HepG2 (cell line): Measurements from ENCODE around the gene CEP250.

Experiments
- ATF1 ChIP-seq: IDR thresholded peaks from 2 replicates; pipeline ENCODE4 v1.6.1; 2016; ENCODE audit warnings: mild to moderate bottlenecking, control low read depth
- PAF1 ChIP-seq: IDR thresholded peaks from 2 replicates; pipeline ENCODE4 v1.6.1; 2016; ENCODE audit warnings: missing genetic modification reagents, missing compliant biosample characterization
- POLR2A ChIP-seq, 2 experiments: IDR thresholded peaks; 2 replicates each; pipeline ENCODE4 v1.6.1; 2011; ENCODE audit warnings: low read depth in 2 of 2, low read length in 2 of 2, mild to moderate bottlenecking in 1 of 2, moderate library complexity in 1 of 2; ENCODE audit not compliant: insufficient read depth in 1 of 2
- POLR2AphosphoS5 ChIP-seq: IDR thresholded peaks from 2 replicates; pipeline ENCODE4 v1.6.1; 2012; ENCODE audit warnings: low read depth, low read length
- ZKSCAN1 ChIP-seq: fragments of 150-350 bp; IDR thresholded peaks from 2 replicates; pipeline ENCODE4 v1.6.1; 2014; ENCODE audit warnings: low read length
- ZNF546 ChIP-seq: sonication (generic); formaldehyde crosslinking; conservative IDR thresholded peaks from 2 replicates; pipeline ENCODE4 v1.8.1; 2023; ENCODE audit warnings: mild to moderate bottlenecking, missing genetic modification reagents
- TF ChIP-seq, protein P1 (sequence below): sonication (generic); formaldehyde crosslinking; IDR thresholded peaks from 2 replicates; pipeline ENCODE4 v1.5.0; 2020; ENCODE audit warnings: mild to moderate bottlenecking, missing genetic modification reagents, moderate library complexity

DNA sequence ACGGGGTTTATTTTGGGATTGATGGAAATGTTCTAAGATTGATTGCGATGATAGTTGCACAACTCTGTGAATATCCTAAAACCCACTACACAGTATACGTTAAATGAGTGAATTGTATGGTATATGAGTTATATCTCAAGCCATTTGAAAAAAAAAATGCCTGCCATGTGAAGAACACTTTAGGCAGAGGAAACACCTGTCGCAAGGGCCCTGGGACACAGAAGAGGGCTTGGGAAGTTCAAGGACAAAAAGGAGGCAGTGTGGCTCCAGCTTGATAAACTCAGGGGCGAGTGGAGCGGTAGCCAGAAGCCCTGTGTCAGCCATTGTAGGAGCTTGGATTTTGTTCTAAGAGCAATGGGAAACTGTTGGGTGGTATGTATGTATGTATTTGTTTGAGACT, 37.0 kb downstream of the CEP250 start:
- no peak for TF ChIP-seq ZNF546
- TF ChIP-seq POLR2A (IDR thresholded peaks at IDR 0.05; ENCODE audit: insufficient read depth in 1 of 2, low read depth in 2 of 2, low read length in 2 of 2) = no peak
- no peak for TF ChIP-seq ZKSCAN1
- TF ChIP-seq POLR2AphosphoS5 = no peak
- TF ChIP-seq, protein P1, sequence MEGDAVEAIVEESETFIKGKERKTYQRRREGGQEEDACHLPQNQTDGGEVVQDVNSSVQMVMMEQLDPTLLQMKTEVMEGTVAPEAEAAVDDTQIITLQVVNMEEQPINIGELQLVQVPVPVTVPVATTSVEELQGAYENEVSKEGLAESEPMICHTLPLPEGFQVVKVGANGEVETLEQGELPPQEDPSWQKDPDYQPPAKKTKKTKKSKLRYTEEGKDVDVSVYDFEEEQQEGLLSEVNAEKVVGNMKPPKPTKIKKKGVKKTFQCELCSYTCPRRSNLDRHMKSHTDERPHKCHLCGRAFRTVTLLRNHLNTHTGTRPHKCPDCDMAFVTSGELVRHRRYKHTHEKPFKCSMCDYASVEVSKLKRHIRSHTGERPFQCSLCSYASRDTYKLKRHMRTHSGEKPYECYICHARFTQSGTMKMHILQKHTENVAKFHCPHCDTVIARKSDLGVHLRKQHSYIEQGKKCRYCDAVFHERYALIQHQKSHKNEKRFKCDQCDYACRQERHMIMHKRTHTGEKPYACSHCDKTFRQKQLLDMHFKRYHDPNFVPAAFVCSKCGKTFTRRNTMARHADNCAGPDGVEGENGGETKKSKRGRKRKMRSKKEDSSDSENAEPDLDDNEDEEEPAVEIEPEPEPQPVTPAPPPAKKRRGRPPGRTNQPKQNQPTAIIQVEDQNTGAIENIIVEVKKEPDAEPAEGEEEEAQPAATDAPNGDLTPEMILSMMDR = no peak
- TF ChIP-seq ATF1 (CRISPR knock-in tag) = no peak
- no peak for TF ChIP-seq PAF1 (CRISPR knock-in tag)
